ENCODE results near the gene CDH13.

The CDH13 gene

GRCh38 chr16:82699711-82700495, 73.1 kb downstream of the CDH13 start:
- no peak for DNase-seq

DNA sequence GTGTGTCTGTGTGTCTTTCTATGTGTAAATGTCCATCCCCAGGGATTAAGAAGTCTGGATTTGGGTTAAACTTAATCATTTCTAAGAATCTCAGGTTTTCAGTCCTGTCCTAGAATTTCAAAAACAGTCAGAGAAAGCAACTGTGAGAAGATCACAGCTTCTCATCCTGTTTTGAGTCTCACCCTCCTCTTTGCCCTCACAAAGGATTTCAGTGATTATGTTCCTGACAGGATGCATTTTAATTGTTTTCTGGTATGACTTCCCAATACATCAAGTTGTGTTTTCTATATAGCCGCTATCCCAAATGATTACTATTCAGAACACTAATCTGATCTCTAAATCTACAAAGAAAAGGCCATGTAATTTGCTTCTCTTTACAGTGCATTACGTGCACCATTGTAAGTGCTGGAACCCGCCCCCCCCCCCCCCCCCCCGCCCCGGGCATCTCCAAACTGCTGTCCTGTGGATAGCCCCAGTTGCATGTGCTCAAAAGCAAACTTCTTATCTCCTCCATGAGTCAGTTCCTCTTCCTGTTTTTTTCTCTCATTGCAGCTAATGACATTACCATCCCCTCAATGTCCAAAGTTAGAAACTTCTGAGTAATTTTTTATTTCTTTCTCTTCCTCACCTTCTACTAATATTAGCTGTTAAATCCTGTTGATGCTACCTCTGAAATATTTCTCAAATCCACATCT, 73.9 kb downstream of the CDH13 start:
- DNase-seq = no peak

GRCh38 chr16:82701442-82701955, 74.7 kb downstream of the CDH13 start:
- DNase-seq = no peak

DNA sequence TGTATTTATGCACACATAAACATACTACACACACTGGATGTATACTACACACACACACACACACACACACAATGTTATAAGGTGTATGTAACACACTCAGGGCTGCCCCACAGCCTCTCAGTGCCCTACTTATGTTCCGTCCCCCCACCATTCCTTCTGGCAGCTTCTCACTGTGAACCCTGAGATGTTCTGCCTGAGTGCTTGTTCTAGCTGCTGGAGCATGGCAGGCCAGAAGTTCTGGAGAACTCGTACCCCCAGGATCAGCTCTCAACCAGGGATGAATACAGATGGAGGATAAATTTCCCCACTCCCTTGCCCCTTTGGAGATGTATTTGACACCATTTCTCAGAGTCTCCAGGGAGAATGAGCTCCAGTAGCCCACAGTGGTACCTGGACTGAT, 76.4 kb downstream of the CDH13 start:
- DNase-seq = no peak

GRCh38 chr16:82703871-82704768, 77.4 kb downstream of the CDH13 start:
- DNase-seq = no peak

GRCh38 chr16:82709987-82710386, 83.2 kb downstream of the CDH13 start:
- no peak for DNase-seq

- no peak for DNase-seq
Measured at GRCh38 chr16:82713778-82714177, 87.0 kb downstream of the CDH13 start.

- DNase-seq = no peak
Measured at GRCh38 chr16:82715160-82715559, 88.4 kb downstream of the CDH13 start.

GRCh38 chr16:82715833-82716232, 89.1 kb downstream of the CDH13 start:
- DNase-seq = no peak

GRCh38 chr16:82716361-82716855, 89.6 kb downstream of the CDH13 start:
- no peak for DNase-seq

DNA sequence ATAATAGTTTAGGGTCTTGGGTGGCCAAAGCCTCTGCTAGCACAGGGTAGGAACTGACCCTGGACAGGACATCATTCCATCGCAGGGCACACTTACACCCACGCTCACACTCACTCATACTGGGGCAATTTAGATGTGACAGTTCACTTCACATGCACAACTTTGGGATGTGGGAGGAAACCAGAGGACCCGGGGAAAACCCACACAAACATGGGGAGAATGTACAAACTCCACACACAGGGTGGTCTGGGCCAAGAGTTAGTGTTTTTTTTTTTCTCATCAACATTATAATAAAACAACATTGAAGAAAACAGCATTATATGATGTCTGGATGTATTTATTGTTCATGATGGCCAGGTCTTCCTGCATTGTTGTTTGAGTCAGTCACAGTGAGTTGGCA, 93.6 kb downstream of the CDH13 start:
- no peak for DNase-seq

- no peak for DNase-seq
Measured at GRCh38 chr16:82726306-82726705, 99.5 kb downstream of the CDH13 start.

DNA sequence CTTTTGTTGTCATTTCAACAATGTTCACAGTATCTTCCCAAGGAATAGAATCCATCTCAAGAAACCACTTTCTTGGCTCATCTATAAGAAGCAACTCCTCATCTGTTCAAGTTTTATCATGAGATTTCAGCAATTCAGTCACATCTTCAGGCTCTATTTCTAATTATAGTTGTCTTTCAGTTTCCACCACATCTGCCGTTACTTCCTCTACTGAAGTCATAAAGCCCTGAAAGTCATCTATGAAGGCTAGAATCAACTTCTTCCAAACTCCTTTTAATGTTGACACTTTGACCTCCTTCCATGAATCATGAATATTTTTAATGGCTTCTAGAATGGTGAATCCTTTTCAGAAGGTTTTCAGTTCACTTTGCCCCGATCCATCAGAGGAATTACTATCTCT, 102.1 kb downstream of the CDH13 start:
- DNase-seq = no peak

GRCh38 chr16:82730901-82731300, 104.1 kb downstream of the CDH13 start:
- no peak for DNase-seq

DNA sequence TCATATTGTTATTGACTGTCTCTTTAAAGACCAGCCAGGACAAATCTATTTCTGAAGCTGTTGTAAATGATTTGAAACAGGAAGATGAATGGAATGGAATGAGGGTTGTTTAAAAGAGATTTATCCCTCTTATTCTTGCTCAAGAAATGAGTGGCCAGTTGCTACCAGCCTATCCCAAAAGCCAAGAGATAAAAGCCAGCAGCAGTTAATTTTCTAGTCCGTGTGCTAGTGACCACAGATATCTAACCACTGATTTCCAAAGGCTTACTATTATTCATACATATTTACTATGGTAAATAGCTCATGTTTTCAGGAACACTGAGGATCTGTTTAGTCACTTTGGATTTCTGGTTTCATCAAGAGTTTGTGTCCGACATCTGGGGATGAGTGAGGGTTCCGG, 105.7 kb downstream of the CDH13 start:
- DNase-seq = no peak

DNA sequence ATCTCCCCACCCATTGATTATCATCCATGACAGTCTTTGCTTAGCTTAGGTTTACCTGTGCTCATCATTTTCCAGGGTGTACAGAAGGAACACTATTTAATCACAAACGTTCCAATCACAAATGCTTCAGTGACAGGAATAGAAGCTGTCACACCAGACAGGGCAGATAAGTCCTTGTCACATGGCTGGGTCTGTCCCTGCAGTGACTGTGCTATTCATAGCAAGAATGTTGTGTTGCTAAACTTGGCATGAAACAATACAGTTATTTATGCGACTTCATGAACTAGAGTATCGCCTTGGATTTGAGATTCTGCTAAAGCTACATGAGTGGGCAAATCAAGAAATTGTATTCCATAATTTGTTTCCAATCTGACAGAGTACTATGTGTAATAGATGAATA, 108.4 kb downstream of the CDH13 start:
- no peak for DNase-seq

DNA sequence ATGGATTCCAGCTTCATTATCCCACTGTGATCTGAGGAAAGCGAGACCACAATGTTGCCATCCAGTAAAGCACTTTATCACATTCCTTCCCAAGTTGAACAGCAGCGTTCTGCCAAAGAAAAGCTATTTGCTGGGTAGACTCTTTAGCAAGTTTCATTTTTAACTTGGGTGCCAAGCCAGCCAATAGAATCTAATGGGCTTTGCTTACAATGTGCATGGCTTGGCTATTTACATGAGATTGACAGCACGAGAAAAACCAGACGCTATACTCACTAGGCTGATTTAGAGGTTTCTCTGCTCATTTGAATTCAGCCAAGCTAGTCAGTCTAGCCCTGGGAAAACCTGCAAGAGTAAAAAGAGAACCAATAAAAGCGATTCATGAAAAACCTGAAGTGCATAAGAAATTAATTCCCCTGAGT, 108.9 kb downstream of the CDH13 start:
- DNase-seq = no peak

DNA sequence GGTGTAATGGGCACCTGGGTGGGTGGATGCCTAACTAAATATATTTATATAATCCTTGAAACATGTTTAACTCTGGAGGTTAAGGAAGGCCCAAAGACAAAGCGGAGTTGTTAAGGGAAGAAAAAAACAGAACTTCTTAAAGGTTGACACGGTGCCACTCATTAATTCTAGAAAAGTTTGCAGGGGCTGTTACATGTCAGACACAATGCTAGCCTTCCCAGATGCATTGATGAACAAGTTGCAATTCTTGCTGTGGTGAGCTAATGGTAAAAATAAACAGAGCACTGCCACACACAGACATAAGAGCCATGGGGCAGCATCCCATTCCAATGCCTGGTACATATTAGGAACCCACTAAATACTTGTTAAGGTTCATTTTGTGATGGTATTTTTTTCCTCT, 109.5 kb downstream of the CDH13 start:
- DNase-seq = no peak

GRCh38 chr16:82738699-82739098, 111.9 kb downstream of the CDH13 start:
- DNase-seq = no peak

GRCh38 chr16:82741073-82741615, 114.4 kb downstream of the CDH13 start:
- DNase-seq = no peak

GRCh38 chr16:82744958-82745357, 118.2 kb downstream of the CDH13 start:
- DNase-seq = no peak

GRCh38 chr16:82748026-82748425, 121.3 kb downstream of the CDH13 start:
- DNase-seq = no peak

DNA sequence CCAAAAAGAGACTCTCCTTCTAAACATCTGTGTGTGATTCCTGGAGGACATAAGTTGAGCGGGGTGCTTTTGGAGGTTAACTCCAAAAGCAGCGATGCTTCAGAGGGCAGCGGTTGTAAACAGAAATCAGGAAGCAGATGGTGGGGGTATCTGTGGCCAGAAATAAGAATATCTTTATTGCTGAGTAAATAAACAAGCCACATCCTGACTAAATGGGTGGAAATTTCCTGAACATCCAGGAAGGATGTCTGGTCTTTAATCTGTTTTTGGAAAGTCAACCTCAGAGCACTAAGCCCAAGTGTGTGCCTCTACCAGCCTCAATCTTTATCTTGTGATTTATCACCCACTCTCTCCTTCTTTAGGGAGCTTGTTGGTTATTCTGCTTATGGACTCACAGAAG, 123.3 kb downstream of the CDH13 start:
- DNase-seq = no peak
